H1 (cell line): ENCODE data around the gene SLAIN2. TPM values are rescaled to one million over a fixed set of nuclear protein-coding genes. Genes with fewer than 3 reads are reported as not detected.

Experiments
- CTCF ChIA-PET: fragments of 300-600 bp; sonication (Branson Sonifier 250); formaldehyde crosslinking; loops from one replicate; lab custom pipeline; 2021; ENCODE audit not compliant: partially characterized antibody; lab: Charles Lee
- POLR2A ChIA-PET: fragments of 300-600 bp; sonication (Branson Sonifier 250); formaldehyde crosslinking; loops from one replicate; lab custom pipeline; 2021; ENCODE audit warnings: inconsistent platforms; ENCODE audit not compliant: partially characterized antibody; lab: Charles Lee
- DNase-seq, 2 experiments: peaks; one replicate each; pipeline versions ENCODE4 v3.0.0 to v3.0.0-alpha.2; 2010 to 2022; ENCODE audit warnings: low spot score in 2 of 2, low read depth in 1 of 2, mixed read lengths in 1 of 2
- FAIRE-seq: peaks from 2 replicates; lab custom pipeline; 2011; peaks lifted over from hg19 to GRCh38; lab: Jason Lieb, UNC
- H2AFZ ChIP-seq: 2 replicates; pipeline ENCODE4 v1.8.1; 2012; ENCODE audit warnings: low read length, inconsistent platforms
- H2AK5ac ChIP-seq: 2 replicates; pipeline ENCODE4 v1.6.1; 2013; ENCODE audit warnings: low read depth, low read length
- H2BK120ac ChIP-seq: replicated peaks from 2 replicates; pipeline ENCODE3; 2013; ENCODE audit warnings: low read depth, low read length, inconsistent platforms
- H2BK12ac ChIP-seq: 2 replicates; pipeline ENCODE4 v1.6.1; 2013; ENCODE audit warnings: low read depth, low read length
- H2BK15ac ChIP-seq: 2 replicates; pipeline ENCODE4 v1.6.1; 2013; ENCODE audit warnings: low read length
- H2BK20ac ChIP-seq: 2 replicates; pipeline ENCODE4 v1.6.1; 2013; ENCODE audit warnings: low read length
- H2BK5ac ChIP-seq: 2 replicates; pipeline ENCODE4 v1.6.1; 2013; ENCODE audit warnings: low read depth, low read length
- H3K14ac ChIP-seq: 2 replicates; pipeline ENCODE4 v1.6.1; 2013; ENCODE audit warnings: inconsistent platforms; ENCODE audit not compliant: insufficient read length
- H3K18ac ChIP-seq: 2 replicates; pipeline ENCODE4 v1.6.1; 2013; ENCODE audit warnings: low read length; ENCODE audit errors: extremely low read depth
- H3K23ac ChIP-seq: 2 replicates; pipeline ENCODE4 v1.6.1; 2013; ENCODE audit warnings: inconsistent platforms; ENCODE audit not compliant: insufficient read length
- H3K23me2 ChIP-seq: 2 replicates; pipeline ENCODE4 v1.6.1; 2013; ENCODE audit warnings: low read depth, low read length
- H3K27ac ChIP-seq: 2 replicates; pipeline ENCODE4 v1.6.1; 2011; ENCODE audit warnings: low read depth, low read length, inconsistent platforms
- H3K27me3 ChIP-seq, 4 experiments: replicated peaks in 1 of 4; 1 replicate in 1 of 4; 2 replicates in 3 of 4; pipeline versions ENCODE4 v1.6.1 to v1.8.1; 2011 to 2013; ENCODE audit warnings: low read length in 3 of 4, mild to moderate bottlenecking in 3 of 4, inconsistent platforms in 2 of 4, mixed read lengths in 2 of 4, moderate library complexity in 1 of 4; ENCODE audit not compliant: control insufficient read depth in 3 of 4, insufficient read depth in 3 of 4; ENCODE audit errors: extremely low read depth in 1 of 4
- H3K36me3 ChIP-seq, 4 experiments: 2 replicates each; pipeline versions ENCODE4 v1.6.1 to v1.8.1; 2011 to 2013; ENCODE audit warnings: mild to moderate bottlenecking in 4 of 4, low read length in 3 of 4, moderate library complexity in 2 of 4, control low read depth in 1 of 4, inconsistent platforms in 1 of 4; ENCODE audit not compliant: insufficient read depth in 4 of 4, control insufficient read depth in 2 of 4
- H3K4ac ChIP-seq: replicated peaks from 2 replicates; pipeline ENCODE3; 2013; ENCODE audit warnings: low read length, low read depth, mixed read lengths, inconsistent platforms; ENCODE audit not compliant: insufficient read length
- H3K4me1 ChIP-seq, 4 experiments: replicated peaks in 1 of 4; 1 replicate in 1 of 4; 2 replicates in 3 of 4; pipeline versions ENCODE4 v1.6.1 to v1.8.1; 2011 to 2013; ENCODE audit warnings: low read length in 3 of 4, inconsistent platforms in 2 of 4, mixed read lengths in 1 of 4; ENCODE audit not compliant: insufficient read depth in 4 of 4, control insufficient read depth in 3 of 4
- H3K4me2 ChIP-seq, 2 experiments: 2 replicates each; pipeline versions ENCODE4 v1.6.1 to v1.8.1; 2011 to 2013; ENCODE audit warnings: low read depth in 2 of 2, low read length in 2 of 2, control low read depth in 1 of 2, inconsistent platforms in 1 of 2, mild to moderate bottlenecking in 1 of 2; ENCODE audit not compliant: insufficient read depth in 1 of 2
- H3K4me3 ChIP-seq, 4 experiments: fragments of 200-600, 300-600 bp in 1 of 4; sonication (generic), shearing (Covaris generic), sonication (Bioruptor Twin) in 1 of 4; 2 replicates each; pipeline versions ENCODE4 v1.5.1 to v1.8.1; 2011 to 2016; ENCODE audit warnings: low read length in 4 of 4, low read depth in 3 of 4, control low read depth in 2 of 4, inconsistent platforms in 2 of 4, mild to moderate bottlenecking in 2 of 4, mixed read lengths in 1 of 4, moderate library complexity in 1 of 4; ENCODE audit not compliant: insufficient read depth in 2 of 4; ENCODE audit errors: extremely low read depth in 1 of 4
- H3K56ac ChIP-seq: replicated peaks from 2 replicates; pipeline ENCODE3; 2013; ENCODE audit warnings: low read depth, mild to moderate bottlenecking, mixed read lengths, low read length, inconsistent platforms; ENCODE audit not compliant: insufficient read length
- H3K79me1 ChIP-seq: 2 replicates; pipeline ENCODE4 v1.6.1; 2013; ENCODE audit warnings: low read depth, low read length, control low read depth
- H3K79me2 ChIP-seq, 2 experiments: 2 replicates each; pipeline versions ENCODE4 v1.6.1 to v1.8.1; 2012 to 2013; ENCODE audit warnings: low read length in 2 of 2, mild to moderate bottlenecking in 2 of 2, inconsistent platforms in 1 of 2; ENCODE audit not compliant: insufficient read depth in 2 of 2, control insufficient read depth in 1 of 2
- H3K9ac ChIP-seq, 4 experiments: replicated peaks in 1 of 4; 1 replicate in 1 of 4; 2 replicates in 3 of 4; pipeline versions ENCODE4 v1.6.1 to v1.8.1; 2011 to 2013; ENCODE audit warnings: low read depth in 3 of 4, low read length in 3 of 4, control low read depth in 2 of 4, mild to moderate bottlenecking in 2 of 4, moderate library complexity in 2 of 4, inconsistent platforms in 1 of 4; ENCODE audit errors: extremely low read depth in 1 of 4
- H3K9me3 ChIP-seq, 2 experiments: 2 replicates each; pipeline versions ENCODE4 v1.6.1 to v1.8.1; 2012 to 2013; ENCODE audit warnings: mild to moderate bottlenecking in 2 of 2, moderate library complexity in 2 of 2, control low read depth in 1 of 2, inconsistent platforms in 1 of 2, low read depth in 1 of 2, low read length in 1 of 2, mixed read lengths in 1 of 2; ENCODE audit not compliant: insufficient read depth in 2 of 2
- H4K20me1 ChIP-seq, 2 experiments: replicated peaks in 1 of 2; 2 replicates each; pipeline versions ENCODE3 to v1.8.1; 2011 to 2013; ENCODE audit warnings: inconsistent platforms in 2 of 2, low read length in 2 of 2, mild to moderate bottlenecking in 1 of 2; ENCODE audit not compliant: insufficient read depth in 2 of 2, control insufficient read depth in 1 of 2
- H4K5ac ChIP-seq: 2 replicates; pipeline ENCODE4 v1.6.1; 2013; ENCODE audit warnings: low read length, low read depth, mixed read lengths, inconsistent platforms; ENCODE audit not compliant: insufficient read length
- H4K8ac ChIP-seq: 2 replicates; pipeline ENCODE4 v1.8.0; 2013; ENCODE audit warnings: mild to moderate bottlenecking, moderate library complexity, low read length, inconsistent platforms; ENCODE audit not compliant: insufficient read depth; ENCODE audit errors: extremely low read depth
- H4K91ac ChIP-seq: replicated peaks from 2 replicates; pipeline ENCODE3; 2013; ENCODE audit warnings: low read length, mixed read lengths, inconsistent platforms; ENCODE audit not compliant: insufficient read length
- CEBPB ChIP-seq: IDR thresholded peaks from 2 replicates; pipeline ENCODE4 v1.6.1; 2012; ENCODE audit warnings: low read depth, low read length
- FOSL1 ChIP-seq: IDR thresholded peaks from 2 replicates; pipeline ENCODE4 v1.6.1; 2011; ENCODE audit warnings: mild to moderate bottlenecking, low read depth, low read length, moderate library complexity; ENCODE audit not compliant: insufficient read depth
- POLR2AphosphoS5 ChIP-seq: IDR thresholded peaks from 2 replicates; pipeline ENCODE4 v1.6.1; 2011; ENCODE audit warnings: low read depth, low read length
- RAD21 ChIP-seq, 2 experiments: IDR thresholded peaks in 1 of 2; conservative IDR thresholded peaks in 1 of 2; 2 replicates each; pipeline ENCODE4 v1.6.1; 2011; ENCODE audit warnings: low read depth in 2 of 2, low read length in 2 of 2, improper control_type of control experiment in 1 of 2, inconsistent platforms in 1 of 2, mild to moderate bottlenecking in 1 of 2, moderate library complexity in 1 of 2
- RFX5 ChIP-seq: IDR thresholded peaks from 2 replicates; pipeline ENCODE4 v1.6.1; 2011; ENCODE audit warnings: low read depth, low read length, improper control_type of control experiment, borderline replicate concordance
- SAP30 ChIP-seq: fragments of 300-600 bp; sonication (generic); IDR thresholded peaks from 2 replicates; pipeline ENCODE4 v1.7.1; 2012; ENCODE audit warnings: low read length, moderate library complexity, mild to moderate bottlenecking, inconsistent platforms; ENCODE audit not compliant: insufficient read depth, insufficient replicate concordance
- WGBS, 2 experiments: shearing (Covaris generic) in 1 of 2; methylation state at CpG; one replicate each; pipeline versions ENCODE4 v1.1.6 to v1.1.7; 2013 to 2015; ENCODE audit warnings: low lambda C conversion rate in 2 of 2, mixed read lengths in 2 of 2, inconsistent platforms in 1 of 2, low coverage in 1 of 2, missing lambda C conversion rate in 1 of 2; ENCODE audit not compliant: insufficient replicate concordance in 2 of 2, insufficient coverage in 1 of 2, insufficient read length in 1 of 2; ENCODE audit errors: extremely low coverage in 1 of 2, missing lambda C conversion rate in 1 of 2; 5-methylcytosine and 5-hydroxymethylcytosine counted together
- polyA plus RNA-seq, 7 experiments: library from polyadenylated mRNA; depleted of rRNA in 3 of 7; stranded (reverse) in 5 of 7; unstranded in 2 of 7; fragments of >200 nt in 5 of 7; fragments of 200-250 nt in 2 of 7; gene quantifications; 1 replicate in 5 of 7; 2 replicates in 1 of 7; 4 replicates in 1 of 7; pipeline versions ENCODE4 v1.2.1 to v1.2.3, GENCODE V29; 2011 to 2013; ENCODE audit warnings: missing spikeins in 2 of 7, mixed read lengths in 2 of 7
- total RNA-seq: library from RNA; stranded (reverse); fragmentation: NEBNext Ultra II Directional; extraction: Animal tissue kit (Norgen Biotek cat#: 25700); gene quantifications from 2 replicates; pipeline ENCODE4 v1.2.1, GENCODE V29; 2021
- TF ChIP-seq, protein P1 (sequence below), 3 experiments: IDR thresholded peaks; 1 replicate in 2 of 3; 2 replicates in 1 of 3; pipeline versions ENCODE4 v1.5.1 to v1.6.1; 2011; ENCODE audit warnings: low read length in 3 of 3, mild to moderate bottlenecking in 3 of 3, inconsistent platforms in 2 of 3, low read depth in 1 of 3, moderate library complexity in 1 of 3; ENCODE audit not compliant: insufficient read depth in 1 of 3; ENCODE audit errors: control extremely low read depth in 1 of 3

SLAIN2 gene
- total and polyA plus RNA-seq, 2 of the 8 experiments (the other 6 are each of a cell fraction or from before 2014, with no cell fraction given), result 8.2 to 40.0 TPM

DNA sequence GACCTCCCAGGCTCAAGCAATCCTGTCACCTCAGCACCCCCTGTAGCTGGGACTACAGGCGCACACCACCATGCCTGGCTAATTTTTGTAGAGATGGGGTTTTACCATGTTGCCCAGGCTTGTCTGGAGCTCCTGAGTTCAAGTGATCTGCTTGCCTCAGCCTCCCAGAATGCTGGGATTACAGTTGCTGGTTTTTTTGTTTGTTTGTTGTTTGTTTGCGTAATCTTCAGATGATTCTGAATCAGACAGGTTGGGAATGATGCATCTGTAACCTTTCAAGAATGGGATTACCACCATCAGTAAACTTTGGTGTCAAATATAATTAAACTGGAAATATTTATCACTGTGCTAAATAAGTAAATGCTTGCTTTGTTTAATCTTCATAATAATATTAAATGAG lies 79.8 kb downstream of the SLAIN2 start:
- no peak overlapping the region for H3K4ac ChIP-seq
- no peak overlapping the region for H2BK20ac ChIP-seq
- H3K27ac ChIP-seq, result no peak overlapping the region
- no peak overlapping the region for H2BK120ac ChIP-seq
- H3K79me2 ChIP-seq, result no peaks in the 10 kb centered on the region
- ChIA-PET POLR2A (interaction anchor here (1.0 kb wide), 1 partner anchor 9 kb away, joined by 3 read pairs; no protein-coding TSS in a partner anchor), CTCF (interaction anchor here (0.6 to 1.7 kb wide), 7 partner anchors 9 to 126 kb away, joined by 3 to 7 read pairs (median 3); no protein-coding TSS in a partner anchor)
- no peak overlapping the region for H3K18ac ChIP-seq
- H3K9ac ChIP-seq, result no peak overlapping the region
- H4K8ac ChIP-seq, result no peak overlapping the region
- H3K4me2 ChIP-seq, result no peak overlapping the region
- TF ChIP-seq FOSL1 (no peak), RFX5 (no peak), RAD21 (IDR thresholded peaks at IDR 0.05 in 1 of 2, conservative IDR thresholded peaks at IDR 0.05 in 1 of 2; ENCODE audit: low read depth in 2 of 2, low read length in 2 of 2) (peak; percentile 8 to 32; a peak in 2 of 4 replicates), CEBPB (no peak), POLR2AphosphoS5 (no peak), SAP30 (no peak)
- TF ChIP-seq, protein P1, sequence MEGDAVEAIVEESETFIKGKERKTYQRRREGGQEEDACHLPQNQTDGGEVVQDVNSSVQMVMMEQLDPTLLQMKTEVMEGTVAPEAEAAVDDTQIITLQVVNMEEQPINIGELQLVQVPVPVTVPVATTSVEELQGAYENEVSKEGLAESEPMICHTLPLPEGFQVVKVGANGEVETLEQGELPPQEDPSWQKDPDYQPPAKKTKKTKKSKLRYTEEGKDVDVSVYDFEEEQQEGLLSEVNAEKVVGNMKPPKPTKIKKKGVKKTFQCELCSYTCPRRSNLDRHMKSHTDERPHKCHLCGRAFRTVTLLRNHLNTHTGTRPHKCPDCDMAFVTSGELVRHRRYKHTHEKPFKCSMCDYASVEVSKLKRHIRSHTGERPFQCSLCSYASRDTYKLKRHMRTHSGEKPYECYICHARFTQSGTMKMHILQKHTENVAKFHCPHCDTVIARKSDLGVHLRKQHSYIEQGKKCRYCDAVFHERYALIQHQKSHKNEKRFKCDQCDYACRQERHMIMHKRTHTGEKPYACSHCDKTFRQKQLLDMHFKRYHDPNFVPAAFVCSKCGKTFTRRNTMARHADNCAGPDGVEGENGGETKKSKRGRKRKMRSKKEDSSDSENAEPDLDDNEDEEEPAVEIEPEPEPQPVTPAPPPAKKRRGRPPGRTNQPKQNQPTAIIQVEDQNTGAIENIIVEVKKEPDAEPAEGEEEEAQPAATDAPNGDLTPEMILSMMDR (IDR thresholded peaks at IDR 0.05; ENCODE audit: control extremely low read depth in 1 of 3, insufficient read depth in 1 of 3, low read depth in 1 of 3, low read length in 3 of 3), result peak in 1 of 3 experiments; percentile 10; a peak in 1 of 4 replicates
- H3K56ac ChIP-seq, result no peak overlapping the region
- H2BK12ac ChIP-seq, result no peak overlapping the region
- H2BK15ac ChIP-seq, result no peak overlapping the region
- H3K27me3 ChIP-seq, result no peaks in the 10 kb centered on the region
- no peaks in the 10 kb centered on the region for H3K9me3 ChIP-seq
- no peak overlapping the region for H2AFZ ChIP-seq
- DNase-seq, result no peak
- no peak for FAIRE-seq
- H4K20me1 ChIP-seq, result peaks cover 0 to 2% of the 10 kb centered on the region in 2 experiments
- H3K79me1 ChIP-seq, result no peaks in the 10 kb centered on the region; the same call in 1 of the 2 replicates
- 81% methylated on average over 2 of the region's 2 CpGs; no CpG with 5 or more reads in 1 of the 2 experiments for WGBS, 2 experiments
- H4K5ac ChIP-seq, result no peak overlapping the region
- H4K91ac ChIP-seq, result no peak overlapping the region
- peaks cover 0 to 12% (median 0%) of the 10 kb centered on the region in 4 experiments; a peak in 2 of 8 replicates for H3K36me3 ChIP-seq
- H3K4me1 ChIP-seq, result peaks cover 0 to 5% (median under 1%) of the 10 kb centered on the region in 4 experiments; a peak in 5 of 7 replicates
- no peak overlapping the region for H2BK5ac ChIP-seq
- H3K4me3 ChIP-seq, result no peak overlapping the region
- no peak overlapping the region for H3K23ac ChIP-seq
- no peak overlapping the region for H2AK5ac ChIP-seq
- no peaks in the 10 kb centered on the region for H3K23me2 ChIP-seq
- no peak overlapping the region for H3K14ac ChIP-seq
